Effector CD8-positive, alpha-beta T cell (primary cell): ENCODE measurements around the gene MMS19.

ENCODE experiments used
- DNase-seq: peaks from one replicate; lab custom pipeline; 2025; lab: John Stamatoyannopoulos, UW
- total RNA-seq, 4 experiments: gene quantifications; one replicate each; lab custom pipeline; 2026; lab: John Stamatoyannopoulos, UW

MMS19 gene, protein sequence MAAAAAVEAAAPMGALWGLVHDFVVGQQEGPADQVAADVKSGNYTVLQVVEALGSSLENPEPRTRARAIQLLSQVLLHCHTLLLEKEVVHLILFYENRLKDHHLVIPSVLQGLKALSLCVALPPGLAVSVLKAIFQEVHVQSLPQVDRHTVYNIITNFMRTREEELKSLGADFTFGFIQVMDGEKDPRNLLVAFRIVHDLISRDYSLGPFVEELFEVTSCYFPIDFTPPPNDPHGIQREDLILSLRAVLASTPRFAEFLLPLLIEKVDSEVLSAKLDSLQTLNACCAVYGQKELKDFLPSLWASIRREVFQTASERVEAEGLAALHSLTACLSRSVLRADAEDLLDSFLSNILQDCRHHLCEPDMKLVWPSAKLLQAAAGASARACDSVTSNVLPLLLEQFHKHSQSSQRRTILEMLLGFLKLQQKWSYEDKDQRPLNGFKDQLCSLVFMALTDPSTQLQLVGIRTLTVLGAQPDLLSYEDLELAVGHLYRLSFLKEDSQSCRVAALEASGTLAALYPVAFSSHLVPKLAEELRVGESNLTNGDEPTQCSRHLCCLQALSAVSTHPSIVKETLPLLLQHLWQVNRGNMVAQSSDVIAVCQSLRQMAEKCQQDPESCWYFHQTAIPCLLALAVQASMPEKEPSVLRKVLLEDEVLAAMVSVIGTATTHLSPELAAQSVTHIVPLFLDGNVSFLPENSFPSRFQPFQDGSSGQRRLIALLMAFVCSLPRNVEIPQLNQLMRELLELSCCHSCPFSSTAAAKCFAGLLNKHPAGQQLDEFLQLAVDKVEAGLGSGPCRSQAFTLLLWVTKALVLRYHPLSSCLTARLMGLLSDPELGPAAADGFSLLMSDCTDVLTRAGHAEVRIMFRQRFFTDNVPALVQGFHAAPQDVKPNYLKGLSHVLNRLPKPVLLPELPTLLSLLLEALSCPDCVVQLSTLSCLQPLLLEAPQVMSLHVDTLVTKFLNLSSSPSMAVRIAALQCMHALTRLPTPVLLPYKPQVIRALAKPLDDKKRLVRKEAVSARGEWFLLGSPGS
- total RNA-seq: 104 to 135 (median 119) reads per million in 4 experiments

DNA sequence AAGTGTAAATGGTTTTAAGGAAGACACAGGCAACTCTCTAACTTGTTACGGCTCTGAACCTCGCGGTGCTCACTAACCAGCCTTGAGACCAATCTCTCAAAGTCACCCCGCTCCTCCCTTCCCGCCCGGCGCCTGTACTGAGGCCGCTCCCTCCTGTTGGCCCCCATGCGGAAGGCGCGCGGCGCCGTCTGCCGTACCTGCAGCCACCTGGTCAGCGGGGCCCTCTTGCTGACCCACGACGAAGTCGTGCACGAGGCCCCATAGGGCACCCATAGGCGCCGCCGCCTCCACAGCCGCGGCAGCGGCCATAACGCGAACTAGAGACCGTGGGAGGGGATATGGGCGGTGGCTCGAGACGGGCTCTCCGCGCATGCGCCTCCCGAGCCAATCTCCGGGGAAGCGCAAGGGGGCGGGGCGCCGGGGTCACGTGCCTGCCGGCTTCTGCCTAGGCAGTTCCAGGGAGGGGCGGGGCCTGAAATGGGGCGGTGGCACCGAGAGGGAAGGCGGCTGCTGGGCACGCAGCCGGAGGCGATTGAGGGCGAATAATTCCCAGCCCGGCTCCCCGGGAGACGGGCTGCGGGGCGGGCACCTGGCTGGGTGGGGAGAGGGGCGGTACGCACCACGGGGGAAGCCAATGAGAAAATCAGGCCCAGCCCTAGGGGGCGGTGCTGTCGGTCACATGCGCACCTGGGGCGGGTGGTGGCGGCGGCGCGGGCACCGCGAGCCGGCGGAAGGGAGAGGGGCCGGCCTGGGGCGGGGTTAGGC, at the start of gene MMS19:
Gene MMS19 (minus strand): TSS at position 347 of the 765 bp plus-strand sequence. CDS start 38 bp downstream, at position 309.
- peak; percentile 98 for DNase-seq

DNA sequence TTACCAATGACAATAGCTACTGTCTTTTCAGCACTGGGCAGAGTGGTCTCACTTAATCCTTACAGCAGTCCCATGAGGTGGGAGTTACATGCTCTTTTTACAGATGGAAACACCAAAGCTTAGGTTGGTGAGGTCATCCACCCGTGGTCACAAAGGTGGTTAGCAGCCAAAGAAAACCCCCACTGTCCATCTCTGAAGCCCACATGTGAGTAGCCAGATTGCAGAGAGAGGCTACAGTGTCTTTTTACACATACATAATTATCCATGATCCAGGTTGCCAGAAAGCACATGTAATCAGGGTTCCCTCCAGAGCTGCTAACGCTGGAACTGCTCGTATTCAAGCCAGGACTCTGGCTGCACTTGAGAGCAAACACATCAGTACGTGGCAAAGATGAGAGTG, 49.7 kb upstream of the MMS19 start:
- DNase-seq: no peak

DNA sequence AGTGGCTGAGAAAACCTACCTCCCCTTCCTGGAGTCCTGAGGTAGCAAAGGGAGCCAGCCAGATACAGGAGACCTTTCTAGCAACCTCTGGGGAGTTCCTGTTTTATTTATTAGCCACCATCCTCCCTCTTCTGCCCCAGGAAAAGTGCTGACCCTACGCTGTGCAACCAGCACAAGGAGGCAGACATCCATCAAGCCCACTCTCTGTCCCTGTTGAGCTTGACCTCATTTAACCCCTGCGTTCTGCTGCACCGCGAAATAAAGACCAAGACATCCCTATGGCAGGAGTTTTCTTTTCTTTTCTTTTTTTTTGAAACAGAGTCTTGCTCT, 49.0 kb upstream of the MMS19 start:
- DNase-seq: no peak

DNA sequence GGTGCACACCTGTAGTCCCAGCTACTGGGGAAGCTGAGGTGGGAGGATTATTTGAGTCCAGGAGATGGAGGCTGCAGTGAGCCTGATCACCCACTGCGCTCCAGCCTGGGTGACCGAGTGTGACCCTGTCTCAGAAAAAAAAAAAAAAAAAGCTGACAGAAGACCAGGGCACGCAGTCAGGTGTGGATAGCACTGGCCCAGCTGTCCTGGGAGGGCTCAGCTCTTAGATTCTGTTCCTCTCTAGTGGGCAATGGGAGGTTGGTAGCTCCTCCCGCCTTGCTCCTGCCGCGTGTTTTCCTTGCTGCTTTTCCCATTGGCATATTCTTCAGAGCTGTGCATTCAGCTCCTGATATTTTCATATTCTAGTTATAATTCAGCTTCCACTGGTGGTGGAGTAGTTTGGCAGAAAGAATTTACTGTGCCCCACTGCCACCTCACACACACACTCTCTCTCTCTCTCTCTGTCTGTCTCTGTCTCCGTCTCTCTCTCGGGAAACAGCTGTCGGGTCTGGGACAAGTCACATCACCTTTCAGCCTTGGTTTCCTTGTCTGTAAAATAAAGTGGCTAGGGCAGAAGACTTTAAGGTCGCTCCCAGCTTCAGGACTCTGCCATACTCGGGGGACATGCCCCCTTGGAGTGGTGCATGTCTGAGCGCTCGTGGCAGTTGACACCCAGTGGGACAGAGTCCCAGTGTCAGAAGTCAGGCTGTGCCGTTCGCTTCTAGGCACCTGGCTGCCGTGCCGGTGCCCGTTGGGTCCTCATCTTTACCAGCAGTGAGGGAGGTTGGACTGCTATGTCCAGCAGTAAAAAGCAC, 48.4 kb upstream of the MMS19 start:
- DNase-seq: no peak

DNA sequence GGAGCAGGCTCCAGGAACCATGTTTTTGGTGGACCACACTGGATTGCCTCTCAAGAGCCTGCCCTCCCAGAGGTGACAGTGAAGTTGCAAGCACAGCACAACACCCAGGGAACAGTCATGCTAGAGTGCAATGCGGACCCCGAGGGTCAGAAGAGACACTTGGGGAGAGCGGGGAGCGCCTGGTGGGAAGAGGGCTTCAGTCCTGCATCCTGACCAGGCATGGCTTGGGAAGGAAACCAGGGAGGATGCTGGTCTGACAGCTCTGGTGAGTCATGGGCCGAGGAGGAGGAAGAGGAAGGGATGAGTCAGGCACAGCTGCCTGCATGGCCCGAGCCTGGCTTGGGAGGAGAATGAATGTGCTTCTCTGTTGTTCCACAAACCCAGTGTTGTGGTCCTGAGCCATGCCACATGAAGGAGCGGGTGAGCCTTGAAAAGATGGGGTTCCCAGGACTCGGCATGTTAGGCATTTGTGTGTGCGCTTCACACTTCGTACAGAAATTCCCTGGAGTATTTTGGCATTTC, 44.9 kb upstream of the MMS19 start:
- no peak for DNase-seq

DNA sequence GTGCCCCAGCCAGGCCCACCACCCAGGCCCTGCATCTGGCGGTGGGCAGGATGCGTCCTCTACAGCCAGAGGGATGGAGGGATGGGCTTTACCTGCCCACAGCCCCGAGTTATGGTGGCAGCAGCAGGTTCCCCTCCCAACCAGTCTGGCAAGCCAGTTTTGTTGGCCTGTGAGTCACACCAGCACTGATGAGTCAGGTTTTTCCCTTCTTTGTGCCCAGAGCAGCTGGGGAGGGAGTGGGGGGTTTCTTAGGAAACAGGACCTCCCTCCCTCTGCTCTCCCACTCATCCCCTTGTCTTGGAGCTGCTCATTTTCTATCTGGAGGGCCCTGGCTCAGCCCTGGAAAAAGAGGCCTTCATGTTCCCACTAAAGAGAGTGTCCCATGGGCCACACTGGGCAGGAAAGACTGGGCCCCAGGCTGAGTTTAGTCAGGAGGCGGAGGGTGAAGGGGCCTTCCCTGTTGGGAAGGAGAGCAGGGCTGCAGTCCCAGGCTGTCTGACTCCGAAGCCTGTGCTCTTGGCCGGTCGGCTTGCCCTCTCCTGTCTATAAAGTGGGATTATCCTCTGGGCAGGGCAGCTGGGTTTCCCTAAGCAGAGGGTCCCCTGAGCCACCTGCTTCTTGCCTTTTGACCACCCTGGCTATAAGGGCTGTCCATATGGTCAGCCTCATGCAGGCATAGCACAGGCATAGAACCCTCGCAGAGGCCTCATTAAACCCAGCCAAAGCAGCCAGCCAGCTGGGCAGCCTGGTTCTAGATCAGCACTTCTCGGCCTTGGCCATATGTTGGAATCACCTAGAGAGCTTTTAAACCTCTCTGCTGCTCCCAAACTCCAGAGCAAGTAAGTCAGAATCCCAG, 44.2 kb upstream of the MMS19 start:
- DNase-seq: no peak

DNA sequence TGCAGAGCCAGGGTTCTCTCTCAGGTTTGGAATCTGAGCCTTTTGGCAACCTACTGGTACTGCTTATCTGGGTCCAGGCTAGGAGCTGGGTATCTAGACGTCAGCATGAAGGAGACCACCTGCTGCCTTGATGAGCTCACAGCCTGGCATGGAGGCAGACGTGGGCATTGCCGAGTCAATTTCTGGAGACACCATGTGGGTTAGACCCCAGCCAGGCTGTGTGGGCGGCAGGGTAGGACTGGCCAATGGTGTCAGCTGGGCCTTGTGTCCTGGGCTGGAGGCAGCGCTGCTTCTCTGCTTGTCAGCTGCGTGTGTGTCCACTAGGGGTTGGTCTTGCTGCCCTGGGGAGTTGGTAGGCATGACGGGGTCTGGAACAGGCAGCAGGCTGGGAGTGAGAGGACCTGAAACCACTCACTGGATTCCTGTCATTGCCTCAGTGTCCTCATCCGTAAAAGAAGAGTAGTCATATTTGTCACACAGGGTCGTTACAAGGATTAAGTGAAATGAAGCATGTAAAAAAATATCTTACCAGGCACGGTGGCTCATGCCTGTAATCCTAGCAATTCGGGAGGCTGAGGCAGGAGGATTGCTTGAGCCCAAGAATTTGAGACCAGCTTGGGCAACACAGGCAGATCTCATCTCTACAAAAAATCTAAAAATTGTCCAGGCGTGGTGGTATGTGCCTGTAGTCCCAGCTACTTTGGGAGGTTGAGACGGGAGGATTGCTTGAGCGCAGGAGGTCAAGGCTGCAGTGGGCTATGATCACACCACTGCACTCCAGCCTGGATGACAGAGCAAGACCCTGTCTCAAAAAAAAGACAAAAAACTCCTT, 42.7 kb upstream of the MMS19 start:
- no peak for DNase-seq

DNA sequence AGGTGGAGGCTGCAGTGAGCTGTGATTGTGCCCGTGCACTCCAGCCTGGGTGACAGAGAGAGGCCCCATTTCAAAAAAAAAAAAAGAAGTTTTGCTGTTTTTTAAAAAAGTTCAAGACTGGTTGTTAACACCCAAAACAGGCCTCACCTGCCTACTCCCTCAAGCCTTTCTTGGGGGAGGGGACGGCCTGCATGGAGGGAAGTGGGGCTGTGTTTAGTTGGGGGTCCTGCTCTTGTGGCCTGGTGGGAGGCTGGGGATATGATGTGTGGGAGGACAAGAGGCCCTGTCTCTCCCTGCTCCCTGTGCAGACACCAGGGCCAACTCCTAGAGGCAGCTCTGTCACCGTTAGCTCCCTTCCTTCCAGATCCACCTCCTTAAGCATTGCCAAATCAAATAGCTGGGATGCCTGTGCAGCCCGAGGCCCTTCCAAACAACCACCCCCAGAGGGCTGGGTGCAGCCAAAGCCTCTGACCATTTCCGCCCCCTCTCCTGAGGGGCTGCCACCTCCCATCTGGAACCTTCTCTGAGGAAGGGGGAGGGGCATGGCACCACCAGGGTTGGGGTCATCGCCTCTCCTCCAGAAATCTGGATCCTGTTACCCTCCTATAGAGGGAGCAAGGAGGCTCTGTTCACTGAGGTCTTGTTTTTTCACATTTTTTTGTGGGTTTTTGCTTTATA, 41.4 kb upstream of the MMS19 start:
- no peak for DNase-seq

DNA sequence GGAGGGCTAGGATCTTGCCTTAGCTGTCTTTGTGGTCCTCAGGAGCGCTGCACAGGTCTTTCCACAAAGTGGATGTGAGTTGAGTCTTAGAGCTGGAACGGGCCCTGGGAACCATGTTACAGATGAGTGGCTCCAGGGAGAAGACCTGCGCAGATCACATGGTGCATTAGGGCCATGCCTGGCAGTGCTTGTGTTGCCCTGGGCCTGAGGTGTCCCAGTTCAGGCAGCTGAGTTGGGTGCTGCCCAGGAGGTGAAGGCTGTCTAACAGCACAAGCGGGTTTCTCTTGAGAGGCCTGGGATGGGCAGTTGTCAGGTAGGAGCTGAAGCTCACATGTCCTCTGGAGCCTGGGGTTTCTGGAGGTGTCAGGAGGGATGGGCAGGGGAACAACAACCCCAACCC, 40.6 kb upstream of the MMS19 start:
- no peak for DNase-seq

DNA sequence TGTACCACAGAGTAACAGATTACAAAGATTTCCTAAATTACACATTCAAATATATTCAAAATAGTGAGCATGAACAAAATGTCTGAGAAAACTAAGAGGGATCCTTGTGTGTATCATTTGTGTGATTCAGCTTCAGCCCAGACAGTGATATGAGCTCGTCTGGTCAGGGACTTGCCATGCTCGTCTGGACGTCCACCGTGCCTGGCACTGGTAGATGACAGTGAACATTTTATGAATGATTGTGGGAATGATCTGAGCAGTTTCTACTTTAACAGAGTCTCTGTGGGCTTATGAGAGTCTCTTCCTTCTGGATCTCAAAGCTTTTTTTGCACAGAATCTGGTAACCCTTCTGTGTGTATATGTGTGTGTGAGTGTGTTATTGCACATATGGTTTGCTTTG, 40.2 kb upstream of the MMS19 start:
- DNase-seq: no peak

DNA sequence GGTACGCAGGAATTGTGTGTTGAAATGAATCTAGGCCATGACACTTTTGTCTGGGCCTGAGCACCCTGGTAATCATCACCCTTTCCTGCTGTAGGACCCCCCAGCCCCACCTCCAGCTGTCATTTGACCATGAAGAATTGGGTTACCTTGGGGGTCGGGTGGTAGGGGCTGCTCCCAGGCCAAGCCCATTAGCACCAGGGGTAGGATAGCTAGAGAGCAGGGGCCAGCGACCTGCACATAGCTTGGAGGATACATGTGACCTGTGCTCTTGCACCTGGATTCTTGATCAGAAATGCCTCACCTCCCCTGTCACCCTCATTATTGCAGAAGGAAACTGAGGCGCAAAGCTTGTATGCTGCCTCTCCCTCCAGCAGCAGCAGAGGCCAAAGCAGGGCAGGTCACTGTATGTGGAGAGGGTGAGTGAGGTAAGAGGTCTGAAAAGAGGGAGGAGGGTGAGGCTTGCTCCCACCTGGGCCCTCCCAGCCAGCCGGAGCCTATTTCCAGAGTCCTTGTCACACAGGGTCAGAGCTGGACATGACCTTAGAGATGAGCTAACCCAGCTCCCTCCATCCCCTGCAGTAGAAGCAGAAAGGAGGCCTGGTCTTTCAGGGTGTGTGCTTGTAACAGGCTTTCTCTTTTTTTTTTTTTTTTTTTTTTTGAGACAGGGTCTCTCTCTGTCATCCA, 39.1 kb upstream of the MMS19 start:
- DNase-seq: no peak

DNA sequence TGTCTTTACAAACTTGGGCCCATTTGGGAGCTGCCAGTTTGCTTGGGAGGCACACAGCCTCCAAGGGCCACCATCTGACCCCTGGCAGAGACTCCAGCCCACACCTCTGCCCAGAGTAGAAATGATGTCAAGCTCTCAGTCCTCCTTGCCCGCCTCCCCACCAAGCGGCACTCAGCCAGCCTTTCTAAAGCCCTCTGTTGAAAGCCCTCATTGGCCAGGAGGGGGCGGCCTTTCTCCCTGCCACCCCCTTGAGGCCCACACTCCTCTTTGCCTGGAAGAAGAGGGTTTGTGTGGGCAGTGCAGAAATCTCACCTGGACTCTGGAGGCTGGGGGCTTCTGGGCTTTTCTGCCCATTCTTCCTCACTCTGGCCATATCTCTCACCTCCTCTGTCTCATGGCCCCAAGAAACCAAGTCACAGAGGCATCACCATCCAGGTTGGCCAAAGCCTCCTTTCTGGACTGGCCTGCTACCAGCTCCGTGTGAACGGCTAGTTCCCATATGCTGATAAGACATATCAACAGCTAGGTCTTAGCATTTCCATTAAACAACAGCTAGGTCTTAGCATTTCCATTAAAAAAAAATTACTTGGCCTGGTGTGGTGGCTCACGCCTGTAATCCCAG, 36.6 kb upstream of the MMS19 start:
- no peak for DNase-seq

DNA sequence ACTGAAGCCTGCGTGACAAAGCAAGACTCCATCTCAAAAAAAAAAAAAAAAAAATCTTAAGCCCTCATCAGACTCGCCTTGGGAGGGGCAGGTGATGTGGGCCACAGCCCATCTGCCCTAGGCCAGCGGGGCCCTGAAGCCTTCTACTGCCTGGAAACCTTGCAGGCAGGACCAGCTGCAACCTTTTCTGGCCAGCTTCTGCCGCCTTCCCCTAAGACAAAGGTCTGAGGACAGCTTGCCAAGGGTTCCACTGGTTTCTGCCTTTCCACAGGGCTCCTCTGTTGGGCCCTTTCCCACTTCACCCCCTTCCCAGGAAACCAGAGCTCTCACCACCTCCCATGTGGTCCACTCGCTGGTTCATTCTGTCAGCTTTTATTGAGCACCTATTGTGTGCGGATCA, 35.7 kb upstream of the MMS19 start:
- DNase-seq: no peak

DNA sequence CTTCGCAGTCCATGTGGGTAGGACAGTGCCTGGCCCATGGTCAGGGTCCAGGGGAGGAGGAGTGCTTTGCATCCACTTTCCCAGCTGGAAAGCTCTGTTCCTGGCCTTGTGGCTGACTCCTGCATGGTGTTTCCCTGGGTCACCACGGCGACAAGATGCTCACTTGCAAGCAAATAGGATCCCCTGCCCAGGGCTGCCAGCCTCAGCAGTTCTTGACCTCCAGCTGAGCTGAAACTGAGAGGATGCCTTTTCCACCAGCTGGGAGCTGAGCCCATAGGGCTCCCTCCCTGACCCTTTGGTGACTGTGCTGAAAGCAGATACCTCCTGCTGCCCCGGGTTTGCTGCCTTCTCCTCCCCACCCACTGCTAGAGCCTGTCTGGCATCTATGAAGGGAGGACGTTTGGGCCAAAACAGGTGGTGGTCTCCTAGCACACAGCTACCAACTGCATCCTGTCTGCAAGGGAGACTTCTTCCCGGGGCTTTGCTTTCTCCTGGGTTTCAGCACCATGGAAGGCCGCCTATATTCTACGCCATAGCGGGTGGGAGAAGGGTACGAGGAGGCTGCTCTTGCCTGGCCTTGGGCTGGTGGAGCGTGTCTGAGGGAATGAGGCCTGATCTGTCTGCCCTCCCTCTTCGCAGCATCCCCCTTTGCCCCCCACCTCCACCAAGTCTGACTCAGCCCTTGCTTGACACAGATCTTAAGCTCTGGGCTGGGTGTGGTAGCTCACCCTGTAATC, 34.9 kb upstream of the MMS19 start:
- DNase-seq: no peak

DNA sequence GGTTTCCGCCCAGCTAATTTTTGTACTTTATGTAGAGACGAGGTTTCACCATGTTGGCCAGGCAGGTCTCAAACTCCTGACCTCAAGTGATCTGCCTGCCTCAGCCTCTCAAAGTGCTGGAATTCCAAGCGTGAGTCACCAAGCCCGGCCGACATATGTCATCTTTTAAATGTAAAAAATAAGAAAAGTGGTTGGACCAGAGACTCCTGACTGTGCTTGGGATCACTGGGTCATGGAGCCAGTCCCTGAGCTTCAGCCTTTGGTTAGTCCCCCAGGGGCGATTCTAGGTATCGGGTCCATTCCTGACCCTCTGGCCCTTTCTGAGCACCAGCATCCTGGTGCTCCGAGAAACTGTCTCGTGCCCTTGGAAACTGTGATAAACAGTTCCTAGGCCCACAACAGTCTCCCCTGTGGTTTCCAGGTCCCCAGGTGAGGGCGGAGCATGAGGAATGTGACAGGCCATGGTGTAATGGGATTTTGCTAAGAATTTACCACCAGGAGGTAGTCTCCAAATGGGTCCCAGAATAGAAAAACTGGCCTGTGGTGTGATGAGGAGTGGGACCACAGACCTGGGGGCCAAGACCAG, 33.3 kb upstream of the MMS19 start:
- DNase-seq: no peak
